Measurements from ENCODE around the gene SDR39U1.

Gene SDR39U1

GRCh38 chr14:24408764-24409163 is 33.8 kb downstream of the SDR39U1 start:
- no peak for DNase-seq

GRCh38 chr14:24407608-24408325 is 34.8 kb downstream of the SDR39U1 start:
- DNase-seq, result no peak

DNA sequence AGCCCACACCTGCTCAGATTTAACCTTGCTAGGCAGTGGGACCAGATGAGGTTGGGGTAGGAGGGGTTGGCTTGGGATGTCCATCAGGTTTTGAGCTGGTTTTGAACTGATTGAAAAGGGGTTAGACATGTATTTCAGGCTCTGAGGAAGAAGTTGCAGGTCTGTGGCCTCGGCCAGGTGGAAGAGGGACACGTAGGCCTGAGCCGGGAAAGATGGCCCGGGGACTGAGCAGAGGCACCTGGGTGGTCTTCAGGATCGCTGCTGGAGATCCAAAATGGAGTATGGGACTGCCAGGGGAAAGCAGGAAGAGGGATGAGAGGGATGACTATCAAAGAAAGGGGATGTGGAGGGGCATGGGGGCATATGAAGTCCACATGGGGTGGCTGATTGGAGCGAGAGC is 36.2 kb downstream of the SDR39U1 start:
- no peak for DNase-seq

DNA sequence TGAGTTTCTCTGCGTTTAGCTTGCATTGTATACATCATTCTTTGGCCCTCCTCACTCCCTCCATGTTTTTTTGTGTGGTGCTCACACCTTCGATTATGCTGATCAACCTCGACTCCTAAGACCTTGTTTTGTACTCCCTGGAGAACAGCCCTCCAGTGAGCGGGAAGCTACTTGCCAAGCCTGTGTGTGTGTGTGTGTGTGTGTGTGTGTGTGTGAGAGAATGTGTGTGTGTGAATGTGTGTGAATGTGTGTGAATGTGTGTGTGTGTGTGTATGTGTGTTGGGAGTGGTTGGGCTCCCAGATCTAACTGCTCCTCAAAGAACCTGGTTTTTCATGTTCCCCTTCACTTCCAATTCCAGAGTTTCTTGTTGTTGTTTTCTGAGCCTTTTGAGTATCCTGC is 37.8 kb downstream of the SDR39U1 start:
- DNase-seq, result no peak

DNA sequence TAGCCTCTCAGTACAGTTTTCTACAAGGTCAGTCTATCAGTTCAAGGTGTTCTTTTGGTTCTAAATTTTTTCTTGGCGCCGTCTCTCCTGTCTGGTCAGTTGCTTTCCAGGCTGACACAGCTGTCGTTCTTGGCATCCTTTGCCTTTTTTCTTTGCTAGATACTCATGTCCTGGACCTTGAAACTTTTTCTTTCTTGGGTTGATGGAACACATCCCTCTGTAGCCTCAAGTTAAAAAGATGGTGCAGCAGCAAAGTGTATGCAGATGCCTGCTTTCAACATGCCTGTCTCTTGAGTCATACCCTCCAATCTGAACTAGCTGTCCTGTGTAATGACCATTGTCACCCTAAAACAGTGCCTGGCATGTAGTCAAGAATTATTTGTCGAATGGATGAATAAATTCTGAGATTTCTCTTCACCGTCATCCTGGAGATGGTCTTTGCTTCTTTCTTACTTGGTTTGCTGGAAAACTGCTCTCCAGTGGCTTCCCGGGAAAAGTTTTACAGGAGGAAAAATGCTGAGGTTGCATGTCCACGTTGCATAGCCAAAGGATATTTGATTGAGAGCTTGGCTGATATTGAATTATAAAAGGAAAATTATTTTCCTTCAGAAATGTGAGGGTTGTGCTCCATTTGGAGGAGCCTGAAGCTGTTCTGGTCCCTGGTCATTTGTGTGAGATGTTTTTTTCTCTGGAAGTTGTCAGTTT is 39.1 kb downstream of the SDR39U1 start:
- no peak for DNase-seq

DNA sequence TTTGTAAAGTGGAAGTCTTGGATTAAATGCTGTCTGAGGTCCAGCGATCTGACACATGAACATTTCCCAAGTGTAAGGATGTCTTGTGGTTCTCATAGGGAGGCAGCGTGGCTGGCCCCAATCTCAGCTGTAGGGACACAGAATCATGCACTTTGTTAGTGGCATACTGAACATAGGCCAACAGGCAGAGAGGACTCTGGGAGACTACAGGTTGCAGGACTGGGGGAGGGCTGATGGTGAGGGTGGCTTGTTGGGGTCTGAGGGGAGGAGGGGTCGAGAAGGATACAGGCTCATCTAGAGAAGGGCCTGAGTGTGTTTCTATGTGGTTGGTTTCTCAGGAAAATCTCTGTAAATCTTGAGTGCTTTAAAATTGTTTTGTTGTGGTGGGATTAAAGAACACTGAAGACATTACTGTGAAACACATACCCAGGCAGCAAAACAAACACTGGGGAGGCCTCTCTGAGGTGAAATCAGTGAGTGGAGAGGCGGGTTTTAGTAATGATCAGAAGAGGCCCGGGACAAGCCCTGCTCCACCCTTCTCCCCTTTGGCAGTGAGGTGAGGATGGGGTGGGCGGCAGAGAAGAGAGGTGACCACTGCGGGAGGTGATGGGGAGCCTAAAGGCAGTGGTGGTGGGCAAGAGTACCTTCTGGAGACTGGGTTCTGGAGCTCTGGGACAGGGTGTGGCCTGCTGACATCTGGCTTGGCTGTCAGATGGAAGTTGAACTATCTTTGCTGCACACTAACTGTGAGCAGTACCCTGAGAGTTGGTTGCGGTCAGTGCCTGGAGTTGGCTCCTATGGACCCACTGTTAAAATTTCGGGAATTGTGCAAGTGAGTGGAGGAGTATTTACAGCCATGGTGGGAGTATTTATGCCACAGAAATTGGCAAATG is 40.5 kb downstream of the SDR39U1 start:
- DNase-seq, result no peak

- no peak for DNase-seq
Measured at GRCh38 chr14:24399999-24400718, 42.4 kb downstream of the SDR39U1 start.

DNA sequence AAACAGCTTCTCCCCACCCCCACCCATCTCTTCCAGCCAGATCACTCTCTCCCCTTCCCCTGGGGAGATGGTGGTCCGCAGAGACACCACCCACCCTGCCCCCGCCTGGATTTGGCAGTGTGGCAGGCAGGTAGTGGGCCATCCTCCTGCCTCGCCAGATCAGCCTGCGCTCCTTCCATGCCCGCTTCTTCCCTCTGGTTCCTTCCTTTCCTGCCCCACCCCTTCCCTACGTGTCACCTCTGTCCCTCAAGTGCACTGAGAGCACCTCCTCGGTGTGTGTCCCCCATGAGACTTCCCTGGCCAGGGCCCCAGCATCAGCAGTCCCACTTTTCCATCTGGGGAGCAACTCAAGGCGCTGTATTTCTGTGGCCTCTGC is 43.1 kb downstream of the SDR39U1 start:
- DNase-seq, result no peak

DNA sequence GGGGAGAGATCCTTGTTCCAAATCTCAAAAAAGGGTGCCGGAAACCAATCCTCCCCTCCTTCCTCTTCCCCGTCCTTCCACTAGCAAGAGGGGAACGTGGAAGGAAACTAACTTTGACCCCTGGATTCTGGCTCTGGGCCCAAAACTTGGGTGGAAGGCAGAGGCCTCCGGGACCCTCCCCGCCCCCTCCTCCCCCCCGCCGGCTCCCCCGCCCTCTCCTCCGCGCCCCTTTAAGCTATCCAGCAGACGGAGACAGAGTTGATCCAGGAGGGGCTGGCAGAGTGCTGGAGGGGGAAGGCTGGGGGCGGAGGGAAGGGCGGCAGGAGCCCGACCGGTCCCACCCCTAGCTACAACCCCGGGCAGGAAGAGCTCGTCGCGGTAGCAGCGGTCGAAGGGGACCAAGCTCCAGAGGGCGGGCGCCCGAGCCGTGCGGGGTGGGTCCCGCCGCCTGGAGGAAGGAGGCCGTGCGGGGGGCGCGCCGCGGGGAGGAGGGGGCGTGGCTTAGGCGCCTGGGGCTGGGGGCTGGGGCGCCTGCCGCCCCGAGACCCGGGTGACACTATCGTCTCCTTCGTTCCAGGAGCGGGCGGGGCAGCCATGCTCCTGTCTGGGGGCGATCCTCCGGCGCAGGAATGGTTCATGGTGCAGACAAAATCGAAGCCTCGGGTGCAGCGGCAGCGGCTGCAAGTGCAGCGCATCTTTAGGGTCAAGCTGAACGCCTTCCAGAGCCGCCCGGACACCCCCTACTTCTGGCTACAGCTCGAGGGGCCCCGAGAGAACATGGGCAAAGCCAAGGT is 43.7 kb downstream of the SDR39U1 start, which contains the start of gene NYNRIN:
NYNRIN (plus strand) TSS at position 351 of the 794 bp plus-strand sequence; CDS start at position 595, 244 bp downstream.
- DNase-seq, result no peak

DNA sequence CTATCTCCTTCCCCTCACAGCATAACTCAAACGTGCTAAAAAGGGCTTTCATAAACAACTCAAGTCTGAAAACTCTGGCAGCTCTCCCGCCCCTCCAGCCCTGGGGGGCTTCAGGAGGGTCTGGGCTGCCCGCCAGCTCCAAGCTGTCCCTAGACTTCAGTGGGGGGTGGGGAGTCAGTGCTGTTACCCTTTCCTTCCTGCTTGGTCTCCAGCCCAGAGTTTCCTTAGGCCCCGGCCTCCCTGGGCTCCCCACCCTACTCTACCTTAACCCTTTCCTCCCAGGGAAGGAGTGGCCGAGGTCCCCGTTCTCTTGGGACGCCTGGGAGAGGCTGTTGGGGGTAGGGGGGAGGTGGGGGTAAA is 44.3 kb downstream of the SDR39U1 start:
- DNase-seq, result no peak

DNA sequence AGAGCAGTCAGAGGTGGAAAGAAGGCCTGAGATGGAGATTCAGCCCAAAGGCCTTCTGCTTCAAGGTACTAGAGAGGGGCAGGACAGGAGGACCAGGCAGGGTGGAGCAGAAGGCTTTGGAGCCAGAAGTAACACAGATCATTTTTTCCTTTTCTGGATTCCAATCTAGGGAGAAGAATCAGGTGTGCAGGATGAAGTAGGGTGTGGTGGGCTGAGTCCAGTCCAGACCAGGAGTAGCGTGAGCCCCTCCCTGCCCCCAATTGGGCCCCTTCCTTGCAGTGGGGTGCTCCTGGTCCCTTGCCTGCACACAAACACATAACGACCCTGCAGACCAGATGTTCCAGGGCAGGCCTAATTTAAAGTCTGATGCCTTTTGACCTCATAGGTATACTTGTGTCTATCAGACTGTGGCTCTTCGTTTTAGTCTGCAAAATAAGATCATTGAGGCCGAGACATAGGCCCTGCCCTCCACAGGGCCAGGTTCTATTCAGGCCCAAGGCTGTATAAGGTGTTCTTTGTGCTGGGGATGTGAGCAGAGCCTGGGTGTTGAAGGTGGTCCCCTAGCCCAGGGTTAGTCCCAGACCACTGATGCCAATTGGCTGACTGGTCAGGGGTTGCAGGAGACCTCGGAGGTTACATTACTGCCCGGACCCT is 44.8 kb downstream of the SDR39U1 start:
- no peak for DNase-seq

- no peak for DNase-seq
Measured at GRCh38 chr14:24395609-24396582, 46.7 kb downstream of the SDR39U1 start.

- no peak for DNase-seq
Measured at GRCh38 chr14:24394275-24394674, 48.3 kb downstream of the SDR39U1 start.

DNA sequence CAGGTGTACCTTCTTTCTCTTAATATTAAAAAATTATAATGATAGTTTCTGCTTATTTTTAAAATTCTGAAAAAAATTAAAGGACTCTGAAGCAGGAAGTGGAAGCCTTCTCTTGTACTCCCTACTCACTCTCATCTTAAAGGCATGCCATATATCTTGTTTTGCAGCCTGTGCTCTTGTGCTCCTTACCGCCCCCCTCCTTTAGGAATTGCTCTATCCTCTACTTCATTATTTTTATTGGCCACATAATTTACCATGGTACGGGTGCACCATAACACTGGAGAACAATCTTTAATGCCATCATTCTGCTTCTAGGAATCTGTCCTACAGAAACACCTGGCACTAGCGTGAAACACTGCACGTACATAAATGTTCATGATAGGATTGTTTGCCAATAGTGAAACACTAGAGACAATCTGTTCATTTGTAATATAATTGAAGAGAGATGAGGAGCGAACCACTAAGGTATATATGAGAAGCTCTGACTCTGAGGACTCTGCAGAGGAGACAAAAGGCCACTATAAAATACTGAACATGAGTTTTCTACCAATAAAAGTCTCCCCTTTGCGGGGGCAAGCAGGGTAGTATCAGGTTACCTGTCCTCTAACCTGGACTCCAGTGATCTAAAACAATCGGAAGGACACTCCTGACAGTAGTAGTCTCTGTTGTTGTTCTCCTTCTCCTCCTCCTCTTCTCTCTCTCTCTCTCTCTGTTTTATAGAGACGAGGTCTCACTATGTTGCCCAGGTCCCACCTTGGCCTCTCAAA is 50.1 kb downstream of the SDR39U1 start:
- no peak for DNase-seq

DNA sequence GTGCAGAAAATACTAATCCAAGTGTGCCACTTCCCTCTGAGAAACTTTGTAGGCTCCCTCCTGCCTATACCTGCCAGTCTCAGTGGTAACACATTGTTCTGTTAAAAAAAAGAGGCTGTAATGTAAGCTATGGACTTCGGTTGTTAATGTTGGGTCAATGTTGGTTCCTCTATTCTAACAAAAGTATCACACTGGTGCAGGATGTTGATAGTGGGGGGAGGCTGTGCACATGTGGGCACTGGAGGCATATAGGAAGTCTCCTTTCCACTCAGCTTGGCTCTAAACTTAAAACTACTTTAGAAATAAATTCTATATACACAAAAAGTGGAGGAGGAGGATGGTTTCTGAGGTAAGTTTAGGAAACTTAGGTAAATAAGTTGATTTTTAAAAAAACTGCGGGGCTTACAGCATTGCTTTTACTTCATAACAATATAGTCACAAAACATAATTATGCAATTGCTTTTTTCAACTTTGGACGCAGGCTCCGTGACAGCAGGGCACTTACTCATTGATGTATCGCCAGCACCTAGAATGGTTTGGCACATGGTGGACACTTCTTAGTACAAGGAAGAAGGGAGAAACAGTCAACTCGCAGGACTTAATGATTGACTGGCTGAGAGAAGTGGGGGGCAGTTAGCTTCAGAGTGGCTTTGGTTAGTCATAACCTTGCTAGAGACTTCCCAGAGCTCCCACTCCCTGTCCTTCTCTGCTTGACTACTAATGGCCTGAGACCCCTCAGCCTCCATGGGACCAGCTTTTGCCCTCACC is 51.7 kb downstream of the SDR39U1 start:
- DNase-seq, result no peak
